Measurements from ENCODE around the gene FBXW5. TPM values are rescaled to one million over a fixed set of nuclear protein-coding genes. Genes with fewer than 3 reads are reported as not detected.

The FBXW5 gene
- total RNA-seq, 2 donors from 2014 or later = 162 to 174 TPM

DNA sequence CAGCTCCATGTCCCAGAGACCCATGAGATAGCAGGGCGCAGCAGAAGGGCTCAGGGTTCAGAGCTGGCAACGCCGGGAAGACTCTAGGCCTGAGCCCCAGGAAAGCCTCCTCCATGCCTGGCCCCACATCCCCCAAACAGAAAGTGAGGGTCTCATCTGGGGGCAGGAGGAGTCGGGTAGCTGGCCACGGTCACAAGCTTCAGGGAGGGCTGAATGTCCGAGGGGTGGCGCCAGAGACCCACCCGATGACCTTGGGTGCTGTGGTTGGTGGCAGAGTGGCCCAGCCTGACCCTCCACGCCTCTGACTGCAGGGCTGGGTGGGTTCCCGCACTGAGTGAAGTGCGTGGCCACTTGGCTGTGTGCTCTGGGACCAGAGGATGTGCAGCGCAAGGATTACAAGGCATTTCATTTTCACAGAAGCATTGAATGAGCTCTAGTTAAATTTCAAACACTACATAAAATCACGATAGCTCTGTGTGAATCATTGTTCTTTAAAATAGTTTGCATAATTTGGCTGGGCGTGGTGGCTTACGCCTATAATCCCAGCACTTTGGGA, 3.5 kb upstream of the FBXW5 start:
- Histone ChIP-seq H3K4me3 (no peak overlapping the region), H3K27ac (peak overlapping the region; percentile 98), H3K9me3 (no peaks in the 10 kb centered on the region), H3K27me3 (no peaks in the 10 kb centered on the region), H3K4me1 (peaks cover 9% of the 10 kb centered on the region), H3K36me3 (no peaks in the 10 kb centered on the region), H3K9ac (ENCODE audit: low read depth in 2 of 2, low read length in 2 of 2) (peak overlapping the region in 1 of 2 donors; percentile 61)
- intact Hi-C loops (cut with DNase I) = no loop called here
- DNase-seq = peak; percentile 76
- TF ChIP-seq, protein P1, sequence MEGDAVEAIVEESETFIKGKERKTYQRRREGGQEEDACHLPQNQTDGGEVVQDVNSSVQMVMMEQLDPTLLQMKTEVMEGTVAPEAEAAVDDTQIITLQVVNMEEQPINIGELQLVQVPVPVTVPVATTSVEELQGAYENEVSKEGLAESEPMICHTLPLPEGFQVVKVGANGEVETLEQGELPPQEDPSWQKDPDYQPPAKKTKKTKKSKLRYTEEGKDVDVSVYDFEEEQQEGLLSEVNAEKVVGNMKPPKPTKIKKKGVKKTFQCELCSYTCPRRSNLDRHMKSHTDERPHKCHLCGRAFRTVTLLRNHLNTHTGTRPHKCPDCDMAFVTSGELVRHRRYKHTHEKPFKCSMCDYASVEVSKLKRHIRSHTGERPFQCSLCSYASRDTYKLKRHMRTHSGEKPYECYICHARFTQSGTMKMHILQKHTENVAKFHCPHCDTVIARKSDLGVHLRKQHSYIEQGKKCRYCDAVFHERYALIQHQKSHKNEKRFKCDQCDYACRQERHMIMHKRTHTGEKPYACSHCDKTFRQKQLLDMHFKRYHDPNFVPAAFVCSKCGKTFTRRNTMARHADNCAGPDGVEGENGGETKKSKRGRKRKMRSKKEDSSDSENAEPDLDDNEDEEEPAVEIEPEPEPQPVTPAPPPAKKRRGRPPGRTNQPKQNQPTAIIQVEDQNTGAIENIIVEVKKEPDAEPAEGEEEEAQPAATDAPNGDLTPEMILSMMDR (IDR thresholded peaks at IDR 0.05) = peak; percentile 36

DNA sequence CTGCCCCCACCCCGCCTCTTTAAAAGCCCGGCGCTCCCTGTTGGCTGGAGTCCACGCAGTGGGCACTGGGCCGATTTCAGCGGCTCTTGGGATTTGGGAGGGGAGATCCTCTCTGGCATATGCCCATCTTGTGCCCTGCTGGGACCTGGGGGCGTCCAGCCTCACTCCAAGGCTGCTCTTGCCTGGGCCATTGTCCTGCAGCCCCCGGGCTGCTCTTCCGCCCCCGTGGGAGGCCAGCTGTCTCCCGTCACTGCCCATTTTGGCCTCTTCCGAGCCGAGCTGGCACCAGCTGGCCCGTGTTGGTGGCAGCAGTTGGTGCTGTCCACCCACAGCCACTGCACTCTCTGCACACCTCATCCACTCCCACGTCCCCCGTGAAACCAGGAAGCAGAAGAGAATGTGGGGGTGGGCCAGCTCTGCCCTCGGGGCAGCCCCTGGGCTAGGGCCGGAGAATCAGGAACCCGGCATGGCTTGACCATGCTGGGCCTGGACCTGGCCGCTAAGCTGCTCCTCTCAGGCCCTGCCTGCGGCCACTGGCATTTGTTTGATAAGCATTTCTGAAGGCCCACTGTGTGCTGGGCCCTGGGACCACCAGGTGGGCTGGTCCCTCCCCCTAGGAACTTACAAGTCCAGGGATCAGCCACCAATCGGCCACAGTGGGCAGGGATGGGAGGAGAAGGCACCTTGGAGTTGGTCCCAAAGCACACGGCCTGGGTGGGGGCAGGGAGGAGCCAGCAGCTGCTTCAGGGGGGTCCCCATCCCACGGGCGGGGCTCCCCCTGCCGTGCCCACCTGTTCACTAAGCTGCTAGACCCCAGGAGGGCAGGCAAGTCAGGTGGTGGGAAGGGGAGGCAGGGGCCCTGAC, 2.7 kb upstream of the FBXW5 start:
- no peaks in the 10 kb centered on the region for H3K27me3 ChIP-seq
- TF ChIP-seq, protein P1 (IDR thresholded peaks at IDR 0.05) = no peak
- peak overlapping the region in 1 of 2 donors; percentile 61 for H3K9ac ChIP-seq (ENCODE audit: low read depth in 2 of 2, low read length in 2 of 2)
- intact Hi-C loops (cut with DNase I) = no loop called here
- no peak for DNase-seq
- no peaks in the 10 kb centered on the region for H3K9me3 ChIP-seq
- peaks cover 13% of the 10 kb centered on the region for H3K4me1 ChIP-seq
- H3K4me3 ChIP-seq = no peak overlapping the region
- peaks cover 7% of the 10 kb centered on the region for H3K36me3 ChIP-seq
- peak overlapping the region; percentile 98 for H3K27ac ChIP-seq

DNA sequence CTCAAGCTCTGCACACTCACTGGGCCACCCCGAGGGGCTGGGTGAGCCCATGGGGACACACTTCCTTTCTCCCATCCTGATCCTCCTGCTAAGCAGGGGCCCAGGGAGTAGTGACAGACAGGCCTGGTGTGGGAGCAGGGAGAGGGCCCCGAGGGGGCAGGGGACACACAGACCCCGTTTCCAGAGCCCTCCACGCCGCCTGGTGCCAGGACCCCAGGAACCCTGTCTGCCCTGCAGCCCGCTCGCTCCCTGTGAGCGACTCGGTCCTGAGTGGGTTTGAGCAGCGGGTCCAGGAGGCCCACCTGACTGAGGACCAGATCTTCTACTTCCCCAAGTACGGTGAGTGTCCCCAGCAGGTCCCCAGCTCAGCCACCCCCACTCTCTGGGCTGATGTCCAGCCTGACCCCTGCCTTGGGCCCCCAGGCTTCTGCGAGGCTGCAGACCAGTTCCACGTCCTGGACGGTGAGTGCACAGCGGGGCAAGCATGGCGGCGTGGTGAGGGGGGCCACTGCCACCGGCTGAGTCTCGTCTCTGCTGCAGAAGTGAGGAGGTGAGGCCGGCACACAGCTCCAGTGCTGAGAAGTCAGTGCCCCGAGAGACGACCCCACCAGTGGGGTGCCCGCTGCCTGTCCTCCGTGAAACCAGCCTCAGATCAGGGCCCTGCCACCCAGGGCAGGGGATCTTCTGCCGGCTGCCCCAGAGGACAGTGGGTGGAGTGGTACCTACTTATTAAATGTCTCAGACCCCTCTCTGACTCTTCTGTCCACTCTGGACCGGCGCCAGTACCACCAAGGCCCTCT, 1.9 kb upstream of the FBXW5 start:
- TF ChIP-seq, protein P1 (IDR thresholded peaks at IDR 0.05) = no peak
- intact Hi-C loops (cut with DNase I) = no loop called here
- Histone ChIP-seq H3K4me3 (no peak overlapping the region), H3K36me3 (peaks cover 14% of the 10 kb centered on the region), H3K27me3 (no peaks in the 10 kb centered on the region), H3K27ac (no peak overlapping the region), H3K9me3 (no peaks in the 10 kb centered on the region), H3K4me1 (peaks cover 11% of the 10 kb centered on the region), H3K9ac (ENCODE audit: low read depth in 2 of 2, low read length in 2 of 2) (no peak overlapping the region)
- no peak for DNase-seq

DNA sequence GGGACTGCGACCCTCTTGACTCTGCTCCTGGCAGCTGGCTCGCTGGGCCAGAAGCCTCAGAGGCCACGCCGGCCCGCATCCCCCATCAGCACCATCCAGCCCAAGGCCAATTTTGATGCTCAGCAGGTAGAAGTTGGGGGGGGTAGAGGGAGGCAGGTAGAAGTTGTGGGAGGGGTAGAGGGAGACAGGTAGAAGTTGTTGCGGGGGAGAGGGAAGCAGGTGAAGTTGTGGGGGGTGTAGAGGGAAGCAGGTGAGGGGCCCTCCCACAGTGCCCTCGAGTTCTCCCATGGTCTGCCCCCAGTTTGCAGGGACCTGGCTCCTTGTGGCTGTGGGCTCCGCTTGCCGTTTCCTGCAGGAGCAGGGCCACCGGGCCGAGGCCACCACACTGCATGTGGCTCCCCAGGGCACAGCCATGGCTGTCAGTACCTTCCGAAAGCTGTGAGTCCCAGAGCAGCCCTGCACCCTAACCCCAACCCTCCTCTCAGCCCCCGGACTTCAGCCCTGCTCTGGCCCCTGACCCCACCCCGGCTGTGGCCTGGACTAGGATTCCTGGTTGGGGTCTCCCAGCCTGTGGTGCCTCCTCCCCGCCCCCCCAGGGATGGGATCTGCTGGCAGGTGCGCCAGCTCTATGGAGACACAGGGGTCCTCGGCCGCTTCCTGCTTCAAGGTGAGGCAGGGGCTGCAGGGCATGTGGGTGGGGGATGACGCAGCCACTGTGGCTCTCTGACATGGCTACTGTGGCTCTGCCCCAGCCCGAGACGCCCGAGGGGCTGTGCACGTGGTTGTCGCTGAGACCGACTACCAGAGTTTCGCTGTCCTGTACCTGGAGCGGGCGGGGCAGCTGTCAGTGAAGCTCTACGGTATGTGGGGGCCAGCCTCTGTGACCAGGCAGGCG, 1.0 kb upstream of the FBXW5 start:
- no peak overlapping the region for H3K27ac ChIP-seq
- H3K36me3 ChIP-seq = peaks cover 22% of the 10 kb centered on the region
- no peak for DNase-seq
- intact Hi-C loops (cut with DNase I) = loop anchor here (2.0 kb wide), 1 partner anchor 83 kb away; the partner anchor contains the start of gene ABCA2
- TF ChIP-seq, protein P1 (IDR thresholded peaks at IDR 0.05) = no peak
- H3K9ac ChIP-seq (ENCODE audit: low read depth in 2 of 2, low read length in 2 of 2) = peak overlapping the region in 1 of 2 donors; percentile 33
- no peaks in the 10 kb centered on the region for H3K27me3 ChIP-seq
- H3K4me3 ChIP-seq = no peak overlapping the region
- peaks cover 10% of the 10 kb centered on the region for H3K4me1 ChIP-seq
- no peaks in the 10 kb centered on the region for H3K9me3 ChIP-seq
